T-helper 17 cell (primary cell): ENCODE results near the gene MYO5B. TPM values are rescaled to one million over a fixed set of nuclear protein-coding genes. Genes with fewer than 3 reads are reported as not detected.

Experiments used
- ATAC-seq: fragments of 150-1000 bp; cut with Tn5 transposase; 2 replicates; pipeline ENCODE4 v1.10.0; 2021; ENCODE audit warnings: mild to moderate bottlenecking, moderate library complexity
- DNase-seq, 3 donors: peaks; one replicate each; pipeline versions ENCODE4 v3.0.0 to v3.0.0-alpha.2; 2020 to 2021
- H3K9me3 ChIP-seq: one replicate; pipeline ENCODE4 v1.7.0; 2013; ENCODE audit warnings: low read length, mild to moderate bottlenecking; ENCODE audit not compliant: control insufficient read depth, poor library complexity, severe bottlenecking
- H3K27ac Mint-ChIP-seq: one replicate; pipeline ENCODE4 v1.8.0; 2022; ENCODE audit warnings: mild to moderate bottlenecking, moderate library complexity, mixed read lengths
- H3K27me3 Mint-ChIP-seq: one replicate; pipeline ENCODE4 v1.8.0; 2022; ENCODE audit warnings: mixed read lengths
- H3K36me3 Mint-ChIP-seq: one replicate; pipeline ENCODE4 v1.8.0; 2022; ENCODE audit warnings: low read depth, mixed read lengths
- H3K4me1 Mint-ChIP-seq: one replicate; pipeline ENCODE4 v1.8.0; 2022; ENCODE audit warnings: mild to moderate bottlenecking, mixed read lengths
- H3K4me3 Mint-ChIP-seq: one replicate; pipeline ENCODE4 v1.8.0; 2022; ENCODE audit warnings: mild to moderate bottlenecking, moderate library complexity, mixed read lengths
- total RNA-seq, 4 donors: library from RNA in 2 of 4; stranded (reverse) in 2 of 4; gene quantifications; one replicate each; pipeline ENCODE4 v1.2.3 and lab custom pipeline; 2022 to 2026

Gene MYO5B
- total RNA-seq, 2 donors from 2014 or later = 0.12 TPM; not detected in 1

DNA sequence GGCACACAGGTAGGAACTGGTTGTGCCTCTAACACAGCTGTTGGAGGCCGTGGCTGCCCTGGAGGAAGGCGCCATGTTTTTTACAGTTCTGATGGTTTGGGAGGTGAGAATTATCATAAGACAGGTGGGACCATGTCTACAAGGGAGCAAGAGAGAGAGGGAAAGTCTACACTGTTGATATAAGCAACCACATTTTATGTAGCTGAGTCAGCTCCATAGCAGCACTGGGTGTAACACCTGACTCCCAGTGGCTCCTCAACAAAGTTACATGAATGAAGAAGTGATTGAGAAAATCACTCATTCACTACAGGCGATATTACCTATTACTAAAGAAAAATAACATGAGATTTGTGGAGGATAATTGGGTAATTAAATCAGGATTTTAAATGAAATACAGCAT is 340.3 kb downstream of the MYO5B start:
- ATAC-seq = no peak
- no peaks in the 10 kb centered on the region for H3K36me3 Mint-ChIP-seq
- H3K4me3 Mint-ChIP-seq = no peak overlapping the region
- DNase-seq = no peak
- peaks cover 6% of the 10 kb centered on the region for H3K4me1 Mint-ChIP-seq
- H3K27me3 Mint-ChIP-seq = peaks cover 12% of the 10 kb centered on the region
- H3K27ac Mint-ChIP-seq = peak overlapping the region; percentile 63
- H3K9me3 ChIP-seq = no peaks in the 10 kb centered on the region

DNA sequence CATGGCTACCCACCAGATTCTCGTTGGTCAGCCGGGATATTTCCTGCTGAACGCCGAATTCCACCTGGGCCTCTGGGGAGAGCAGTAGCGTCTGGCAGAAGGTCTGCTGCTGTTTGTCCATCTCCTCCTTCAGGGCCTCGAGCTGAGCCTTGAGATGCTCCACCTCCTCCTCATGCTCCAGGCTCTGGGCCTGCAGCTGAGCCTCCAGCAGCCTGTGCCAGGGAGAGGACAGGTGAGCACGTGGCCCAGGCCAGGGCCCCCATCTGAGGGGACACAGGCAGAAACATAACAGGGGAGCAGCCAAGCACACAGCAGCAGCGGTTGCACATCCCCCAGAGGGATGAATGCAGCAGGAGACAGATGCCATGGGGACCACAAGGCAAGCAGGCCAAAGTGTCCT is 341.5 kb downstream of the MYO5B start:
- Mint-ChIP-seq H3K27me3 (peaks cover 21% of the 10 kb centered on the region), H3K4me3 (no peak overlapping the region), H3K27ac (no peak overlapping the region), H3K36me3 (peaks cover 4% of the 10 kb centered on the region), H3K4me1 (peaks cover 11% of the 10 kb centered on the region)
- ATAC-seq = no peak
- no peak for DNase-seq
- H3K9me3 ChIP-seq = no peaks in the 10 kb centered on the region

GRCh38 chr18:49853011-49853410 is 341.9 kb downstream of the MYO5B start:
- H3K9me3 ChIP-seq = no peaks in the 10 kb centered on the region
- peaks cover 12% of the 10 kb centered on the region for H3K4me1 Mint-ChIP-seq

DNA sequence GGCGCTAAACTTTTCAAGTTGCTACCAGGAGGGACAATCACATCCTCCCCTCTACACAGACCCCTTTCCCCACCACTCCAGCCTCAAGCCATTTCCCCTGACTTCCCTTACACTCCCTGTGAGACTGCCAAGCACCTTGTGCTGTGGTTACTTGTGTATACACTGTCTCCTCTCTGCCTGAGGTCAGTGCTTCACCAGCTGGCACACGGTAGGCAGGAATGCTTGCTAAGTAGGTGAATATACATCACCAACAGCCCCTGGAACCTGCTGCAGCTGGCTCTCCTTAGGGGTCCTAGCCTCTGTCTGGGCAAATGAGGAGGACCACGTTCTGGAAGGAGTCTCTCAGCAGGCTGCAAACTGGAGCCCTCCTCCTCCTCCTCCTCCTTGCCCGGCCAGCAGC is 343.3 kb downstream of the MYO5B start:
- Mint-ChIP-seq H3K4me1 (peaks cover 12% of the 10 kb centered on the region), H3K27me3 (peaks cover 31% of the 10 kb centered on the region), H3K36me3 (peaks cover 7% of the 10 kb centered on the region), H3K27ac (no peak overlapping the region), H3K4me3 (no peak overlapping the region)
- no peak for DNase-seq
- no peaks in the 10 kb centered on the region for H3K9me3 ChIP-seq
- ATAC-seq = no peak

More at GRCh38 chr18:49853011-49853410, 341.9 kb downstream of the MYO5B start:
- peaks cover 6% of the 10 kb centered on the region for H3K36me3 Mint-ChIP-seq
- no peak overlapping the region for H3K27ac Mint-ChIP-seq
- DNase-seq (no peak), ATAC-seq (no peak)
- no peak overlapping the region for H3K4me3 Mint-ChIP-seq
- peaks cover 25% of the 10 kb centered on the region for H3K27me3 Mint-ChIP-seq

DNA sequence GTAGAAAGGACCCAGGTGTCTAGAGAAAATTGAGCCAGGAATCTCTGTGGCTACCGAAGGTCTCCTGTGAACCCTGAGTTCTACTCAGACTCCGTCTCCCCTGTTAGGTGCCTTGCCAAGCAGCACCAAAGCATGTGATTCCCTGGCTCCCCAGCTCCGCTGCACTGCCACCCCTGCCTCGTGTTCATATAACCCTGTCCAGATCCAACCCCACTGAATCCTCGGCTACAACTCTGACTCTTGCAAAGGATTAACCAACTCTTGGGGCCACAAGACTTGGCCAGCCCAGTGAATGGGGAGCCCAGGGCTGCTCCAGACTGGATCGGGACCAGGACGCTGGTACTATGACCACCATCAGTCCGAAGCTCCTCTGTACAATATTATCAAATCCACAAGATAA is 344.3 kb downstream of the MYO5B start:
- H3K9me3 ChIP-seq = no peaks in the 10 kb centered on the region
- peaks cover 31% of the 10 kb centered on the region for H3K27me3 Mint-ChIP-seq
- ATAC-seq = no peak
- H3K27ac Mint-ChIP-seq = no peak overlapping the region
- H3K4me1 Mint-ChIP-seq = peaks cover 12% of the 10 kb centered on the region
- H3K36me3 Mint-ChIP-seq = peaks cover 9% of the 10 kb centered on the region
- H3K4me3 Mint-ChIP-seq = no peak overlapping the region
- no peak for DNase-seq

GRCh38 chr18:49849331-49850217 is 345.4 kb downstream of the MYO5B start:
- Mint-ChIP-seq H3K4me1 (peaks cover 12% of the 10 kb centered on the region), H3K27ac (no peak overlapping the region), H3K36me3 (peaks cover 9% of the 10 kb centered on the region), H3K4me3 (no peak overlapping the region), H3K27me3 (peaks cover 31% of the 10 kb centered on the region)
- H3K9me3 ChIP-seq = no peaks in the 10 kb centered on the region
- DNase-seq (no peak), ATAC-seq (no peak)

GRCh38 chr18:49848115-49848514 is 346.8 kb downstream of the MYO5B start:
- Mint-ChIP-seq H3K4me3 (no peak overlapping the region), H3K36me3 (peaks cover 9% of the 10 kb centered on the region), H3K27ac (no peak overlapping the region), H3K4me1 (peaks cover 15% of the 10 kb centered on the region), H3K27me3 (peaks cover 31% of the 10 kb centered on the region)
- ATAC-seq (no peak), DNase-seq (no peak)
- no peaks in the 10 kb centered on the region for H3K9me3 ChIP-seq

DNA sequence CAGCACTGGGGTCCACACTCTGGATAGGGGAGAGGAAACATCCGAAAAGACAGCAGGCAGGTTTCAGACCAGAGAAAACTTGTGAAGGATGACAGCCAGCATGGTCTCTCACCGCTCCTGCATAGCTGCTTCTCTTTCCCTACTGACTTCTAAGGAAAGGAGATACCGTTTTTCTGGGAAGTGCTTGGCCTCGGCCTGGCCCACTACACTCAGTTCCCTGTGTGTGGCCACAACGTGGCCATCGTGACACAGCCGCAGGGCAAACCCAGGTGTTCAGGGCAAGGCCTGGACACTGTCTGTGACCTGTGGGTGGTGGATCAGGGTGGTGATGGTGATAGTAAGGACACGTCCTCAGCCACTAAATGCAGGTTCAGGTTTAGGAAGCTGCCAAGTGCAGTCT is 347.4 kb downstream of the MYO5B start:
- no peak overlapping the region for H3K4me3 Mint-ChIP-seq
- ATAC-seq (no peak), DNase-seq (no peak)
- H3K27me3 Mint-ChIP-seq = peaks cover 31% of the 10 kb centered on the region
- no peaks in the 10 kb centered on the region for H3K9me3 ChIP-seq
- peaks cover 12% of the 10 kb centered on the region for H3K4me1 Mint-ChIP-seq
- H3K36me3 Mint-ChIP-seq = peaks cover 9% of the 10 kb centered on the region
- no peak overlapping the region for H3K27ac Mint-ChIP-seq

- H3K4me1 Mint-ChIP-seq = peaks cover 11% of the 10 kb centered on the region
- no peak for ATAC-seq
- H3K4me3 Mint-ChIP-seq = no peak overlapping the region
- peaks cover 9% of the 10 kb centered on the region for H3K36me3 Mint-ChIP-seq
- no peak overlapping the region for H3K27ac Mint-ChIP-seq
- no peaks in the 10 kb centered on the region for H3K9me3 ChIP-seq
- H3K27me3 Mint-ChIP-seq = peaks cover 31% of the 10 kb centered on the region
- DNase-seq = no peak
Measured at GRCh38 chr18:49846718-49847470, 348.1 kb downstream of the MYO5B start.

- Mint-ChIP-seq H3K36me3 (peaks cover 9% of the 10 kb centered on the region), H3K4me1 (peaks cover 11% of the 10 kb centered on the region), H3K27ac (no peak overlapping the region), H3K27me3 (peaks cover 31% of the 10 kb centered on the region), H3K4me3 (no peak overlapping the region)
- ATAC-seq = no peak
- no peaks in the 10 kb centered on the region for H3K9me3 ChIP-seq
- DNase-seq = no peak
Measured at GRCh38 chr18:49846361-49846662, 348.6 kb downstream of the MYO5B start.

DNA sequence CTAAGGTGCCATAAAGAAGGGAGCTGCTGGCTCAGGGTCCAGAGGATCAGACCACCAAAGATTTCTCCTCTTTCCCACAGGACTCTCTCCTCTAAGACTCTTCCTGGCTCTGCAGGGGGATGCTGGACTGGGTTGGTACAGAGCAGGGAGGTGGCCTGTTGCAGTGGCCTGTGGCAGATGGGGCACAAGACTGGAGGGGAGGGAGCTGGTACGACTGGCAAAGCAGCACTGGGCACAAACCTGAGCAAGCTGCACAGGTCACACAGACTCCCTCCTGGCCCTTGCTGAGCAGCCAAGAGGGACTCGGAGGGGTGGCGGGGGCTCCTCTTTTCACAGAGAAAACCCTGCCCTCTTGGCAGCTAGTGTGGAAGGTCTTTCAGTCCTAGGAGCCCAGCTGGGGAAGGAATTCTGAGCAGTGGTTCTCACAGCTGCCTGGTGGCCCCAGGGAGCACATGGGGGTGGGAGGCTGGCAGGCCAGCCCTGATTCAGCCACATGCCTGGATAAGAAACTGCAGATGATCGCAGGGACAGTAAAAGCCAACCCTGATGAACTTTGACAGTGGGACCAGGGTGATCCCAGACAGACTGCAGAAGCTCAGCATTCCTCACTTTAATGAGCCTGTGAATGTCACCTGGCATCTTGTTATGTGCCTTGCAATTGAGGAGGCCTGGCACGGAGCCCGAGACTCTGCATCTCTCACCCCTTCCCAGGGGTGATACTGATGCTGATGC is 349.2 kb downstream of the MYO5B start:
- Mint-ChIP-seq H3K27ac (no peak overlapping the region), H3K4me3 (no peak overlapping the region), H3K4me1 (peaks cover 11% of the 10 kb centered on the region), H3K27me3 (peaks cover 28% of the 10 kb centered on the region), H3K36me3 (peaks cover 9% of the 10 kb centered on the region)
- ATAC-seq (no peak), DNase-seq (no peak)
- no peaks in the 10 kb centered on the region for H3K9me3 ChIP-seq

- no peak for DNase-seq
- peaks cover 21% of the 10 kb centered on the region for H3K27me3 Mint-ChIP-seq
- H3K4me3 Mint-ChIP-seq = no peak overlapping the region
- ATAC-seq = no peak
- peaks cover 9% of the 10 kb centered on the region for H3K4me1 Mint-ChIP-seq
- H3K36me3 Mint-ChIP-seq = peaks cover 9% of the 10 kb centered on the region
- H3K27ac Mint-ChIP-seq = no peak overlapping the region
- H3K9me3 ChIP-seq = no peaks in the 10 kb centered on the region
Measured at GRCh38 chr18:49844903-49845302, 350.0 kb downstream of the MYO5B start.
